Thoracic aorta (tissue), 2 donors: ENCODE data around the gene ODAD3. TPM values are rescaled to one million over a fixed set of nuclear protein-coding genes. Genes with fewer than 3 reads are reported as not detected.

Source experiments
- ATAC-seq: fragments of 150-250 bp; one replicate; pipeline ENCODE4 v1.8.0; 2017; ENCODE audit warnings: low read depth; ENCODE audit not compliant: insufficient number of reproducible peaks, low FRiP score
- DNase-seq: peaks from one replicate; pipeline ENCODE4 v3.0.0-alpha.2; 2020; ENCODE audit warnings: low spot score
- H3K27ac ChIP-seq, 2 donors: fragments of 200-600 bp; sonication (generic); 1 replicate in 1 of 2; 2 replicates in 1 of 2; pipeline ENCODE4 v1.5.1; 2016; ENCODE audit warnings: mild to moderate bottlenecking in 2 of 2, moderate library complexity in 2 of 2
- H3K27me3 ChIP-seq: fragments of 200-600 bp; sonication (generic); replicated peaks from 2 replicates; pipeline ENCODE4 v1.6.0; 2016; ENCODE audit warnings: mild to moderate bottlenecking; ENCODE audit not compliant: insufficient read depth
- H3K36me3 ChIP-seq: fragments of 200-600 bp; sonication (generic); one replicate; pipeline ENCODE4 v1.5.1; 2016
- H3K4me1 ChIP-seq, 2 donors: fragments of 200-600 bp; sonication (generic); 1 replicate in 1 of 2; 2 replicates in 1 of 2; pipeline versions ENCODE4 v1.5.1 to v1.6.0; 2016; ENCODE audit warnings: low read depth in 2 of 2, mild to moderate bottlenecking in 1 of 2; ENCODE audit not compliant: control insufficient read depth in 1 of 2
- H3K4me3 ChIP-seq: fragments of 200-600 bp; sonication (generic); 2 replicates; pipeline ENCODE4 v1.5.1; 2016; ENCODE audit warnings: mild to moderate bottlenecking
- H3K9me3 ChIP-seq: fragments of 200-600 bp; sonication (generic); 2 replicates; pipeline ENCODE4 v1.5.1; 2016
- CTCF ChIP-seq: fragments of 200-600 bp; sonication (generic); IDR thresholded peaks from one replicate; pipeline ENCODE4 v1.5.1; 2019; ENCODE audit warnings: antibody characterized with exemption
- total RNA-seq, 2 donors: library from RNA; depleted of rRNA; stranded (reverse); fragments of >200 nt; gene quantifications; one replicate each; pipeline versions ENCODE4 v1.1.0 to v1.2.3, GENCODE V29; 2016

ODAD3 gene
- total RNA-seq, 2 donors from 2014 or later = 0.35 to 2.0 TPM

GRCh38 chr19:11405846-11406643 is 28.9 kb downstream of the ODAD3 start:
- no peak for DNase-seq
- no peak overlapping the region for H3K27ac ChIP-seq
- no peak for ATAC-seq
- no peak for TF ChIP-seq CTCF
- H3K27me3 ChIP-seq = no peaks in the 10 kb centered on the region
- no peaks in the 10 kb centered on the region for H3K4me1 ChIP-seq
- H3K36me3 ChIP-seq = no peaks in the 10 kb centered on the region
- no peaks in the 10 kb centered on the region for H3K9me3 ChIP-seq
- H3K4me3 ChIP-seq = no peak overlapping the region

- no peak for ATAC-seq
- DNase-seq = no peak
- no peaks in the 10 kb centered on the region for H3K27me3 ChIP-seq
Measured at GRCh38 chr19:11404588-11405222, 30.2 kb downstream of the ODAD3 start.

GRCh38 chr19:11401808-11402543 is 32.9 kb downstream of the ODAD3 start:
- no peaks in the 10 kb centered on the region for H3K27me3 ChIP-seq
- no peak overlapping the region for H3K4me3 ChIP-seq
- H3K4me1 ChIP-seq = no peaks in the 10 kb centered on the region
- DNase-seq (no peak), ATAC-seq (no peak)
- no peak overlapping the region for H3K27ac ChIP-seq
- H3K36me3 ChIP-seq = no peaks in the 10 kb centered on the region
- no peaks in the 10 kb centered on the region for H3K9me3 ChIP-seq
- TF ChIP-seq CTCF = no peak

More at GRCh38 chr19:11404588-11405222, 30.2 kb downstream of the ODAD3 start:
- Histone ChIP-seq H3K36me3 (no peaks in the 10 kb centered on the region), H3K27ac (no peak overlapping the region), H3K4me1 (no peaks in the 10 kb centered on the region), H3K9me3 (no peaks in the 10 kb centered on the region), H3K4me3 (no peak overlapping the region)
- no peak for TF ChIP-seq CTCF

- no peaks in the 10 kb centered on the region for H3K27me3 ChIP-seq
- no peak for TF ChIP-seq CTCF
- H3K36me3 ChIP-seq = no peaks in the 10 kb centered on the region
- no peak overlapping the region for H3K4me3 ChIP-seq
- no peaks in the 10 kb centered on the region for H3K4me1 ChIP-seq
- no peaks in the 10 kb centered on the region for H3K9me3 ChIP-seq
- no peak overlapping the region for H3K27ac ChIP-seq
- DNase-seq = no peak
- ATAC-seq = no peak
Measured at GRCh38 chr19:11400798-11401197, 34.1 kb downstream of the ODAD3 start.

- Histone ChIP-seq H3K27me3 (no peaks in the 10 kb centered on the region), H3K4me1 (no peaks in the 10 kb centered on the region), H3K27ac (no peak overlapping the region), H3K4me3 (no peak overlapping the region), H3K9me3 (no peaks in the 10 kb centered on the region), H3K36me3 (no peaks in the 10 kb centered on the region)
- no peak for TF ChIP-seq CTCF
- ATAC-seq = no peak
- DNase-seq = no peak
Measured at GRCh38 chr19:11399667-11400066, 35.3 kb downstream of the ODAD3 start.
